Activated naive CD8-positive, alpha-beta T cell treated with anti-CD3 and anti-CD28 coated beads, Interleukin-2, amount 50 U/mL, for 16 hours (primary cell): ENCODE results near the gene NMRAL1.

Experiments used
- DNase-seq: peaks from one replicate; pipeline ENCODE4 v3.0.0-alpha.2; 2020; ENCODE audit warnings: low read depth, low spot score

NMRAL1 gene

DNA sequence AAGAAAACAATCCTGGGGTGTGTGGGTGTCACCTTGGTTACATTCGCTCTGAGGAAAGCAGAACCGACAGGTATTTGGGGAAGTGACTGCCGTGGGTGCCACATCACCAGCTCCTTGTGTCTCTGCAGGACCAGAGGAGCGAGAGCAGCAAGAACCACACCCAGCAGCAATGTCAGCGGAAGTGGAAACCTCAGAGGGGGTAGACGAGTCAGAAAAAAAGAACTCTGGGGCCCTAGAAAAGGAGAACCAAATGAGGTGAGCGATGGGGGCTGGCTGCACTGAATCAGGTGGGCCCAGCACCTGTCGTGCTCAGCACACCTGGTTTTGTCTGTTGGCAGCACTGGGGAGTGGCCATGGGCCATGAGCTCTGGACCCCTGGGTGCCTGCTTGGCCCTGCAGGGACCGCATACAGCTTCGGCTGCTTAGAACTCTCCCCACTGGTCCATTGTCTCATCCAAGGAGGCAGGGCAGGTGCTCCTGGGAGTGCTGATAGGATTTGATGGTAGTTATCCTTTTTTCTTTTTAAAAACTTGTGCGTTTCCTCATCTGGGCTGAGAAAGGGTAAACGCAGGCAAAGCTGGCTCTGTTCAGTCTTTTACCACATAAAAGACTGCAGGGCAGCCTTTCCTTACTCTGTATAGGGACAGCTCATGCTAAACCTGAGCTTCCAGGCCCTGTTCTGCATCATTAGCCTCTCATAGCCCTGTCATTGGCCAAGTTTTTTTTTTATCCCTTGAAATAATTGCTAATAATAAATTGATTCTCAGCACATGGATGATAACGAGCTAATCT, 31.1 kb upstream of the NMRAL1 start:
- peak; percentile 11 for DNase-seq

GRCh38 chr16:4501071-4501478, 26.6 kb upstream of the NMRAL1 start:
- DNase-seq, result no peak

DNA sequence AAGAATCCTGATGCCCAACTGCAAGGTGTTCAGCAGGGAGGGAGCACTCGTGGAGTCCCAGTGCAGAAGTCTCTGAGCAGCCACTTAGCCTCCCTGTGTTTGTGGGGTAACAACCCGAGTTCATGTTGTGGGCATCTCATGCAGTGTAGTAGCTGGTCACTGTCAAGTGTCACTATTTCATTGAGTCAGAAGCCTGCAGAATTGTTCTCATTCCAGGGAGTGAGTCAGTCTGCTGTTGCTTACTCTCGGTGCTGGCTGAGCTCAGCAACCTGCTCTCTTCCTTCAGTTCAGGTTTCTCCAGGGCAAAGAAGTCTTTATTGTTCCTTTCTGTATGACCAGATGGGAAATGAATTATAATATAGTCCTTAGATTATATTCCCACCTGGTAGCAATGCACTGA, 25.8 kb upstream of the NMRAL1 start:
- DNase-seq, result no peak

GRCh38 chr16:4499196-4499555, 24.8 kb upstream of the NMRAL1 start:
- DNase-seq, result no peak

- DNase-seq, result no peak
Observed at GRCh38 chr16:4498546-4499195, 24.2 kb upstream of the NMRAL1 start.

GRCh38 chr16:4496305-4496704, 21.9 kb upstream of the NMRAL1 start:
- no peak for DNase-seq

DNA sequence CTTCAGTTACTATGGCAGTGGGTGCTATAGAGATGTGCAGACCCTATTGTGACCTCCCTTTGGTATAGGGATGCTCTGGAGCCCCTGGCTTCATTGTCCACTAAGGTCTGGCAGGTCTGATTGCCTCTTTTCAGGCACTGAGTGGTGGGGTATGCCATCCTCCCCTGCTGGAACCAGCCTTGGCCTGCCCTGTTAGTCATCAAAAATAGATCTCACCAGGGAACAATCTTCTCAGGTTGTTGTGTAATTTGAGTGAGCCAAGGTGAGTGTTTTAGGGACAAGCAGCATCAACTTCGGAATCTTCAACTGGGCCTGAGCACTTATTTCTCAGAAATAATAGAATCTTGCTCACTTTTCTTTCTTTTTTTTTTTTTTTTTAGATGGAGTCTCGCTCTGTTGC, 21.3 kb upstream of the NMRAL1 start:
- DNase-seq, result no peak

DNA sequence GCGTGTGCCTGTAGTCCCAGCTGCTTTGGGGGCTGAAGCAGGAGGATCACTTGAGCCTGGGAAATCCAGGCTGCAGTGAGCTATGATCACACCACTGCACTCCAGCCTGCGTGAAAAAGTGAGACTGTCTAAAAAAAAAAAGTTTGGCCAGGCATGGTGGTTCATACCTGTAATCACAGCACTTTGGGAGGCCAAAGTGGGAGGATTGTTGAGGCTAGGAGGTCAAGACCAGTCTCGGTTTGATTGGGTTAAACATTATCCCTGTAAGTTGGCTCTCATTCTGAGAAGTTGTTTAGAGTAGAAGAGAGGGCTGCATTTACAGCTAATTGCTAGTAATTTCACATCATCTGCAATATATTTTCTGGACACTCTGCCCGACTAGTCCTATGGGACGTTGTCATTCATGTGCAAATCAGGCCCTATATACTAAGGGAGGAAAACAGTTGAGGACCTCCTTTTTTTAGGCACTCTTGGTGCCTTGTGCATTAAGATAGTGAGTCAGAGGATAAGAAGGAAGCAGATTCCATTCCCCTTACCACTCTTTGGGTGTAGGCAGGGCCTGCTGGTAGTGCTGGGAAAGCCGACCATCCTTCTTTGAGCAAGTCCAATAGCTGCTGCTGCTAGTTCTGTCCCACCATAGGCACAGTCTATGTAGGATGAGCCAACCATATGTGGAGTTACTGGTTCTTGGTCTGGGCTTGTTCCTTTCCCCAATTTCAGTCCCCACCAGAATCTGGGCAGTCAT, 20.5 kb upstream of the NMRAL1 start:
- DNase-seq, result no peak

DNA sequence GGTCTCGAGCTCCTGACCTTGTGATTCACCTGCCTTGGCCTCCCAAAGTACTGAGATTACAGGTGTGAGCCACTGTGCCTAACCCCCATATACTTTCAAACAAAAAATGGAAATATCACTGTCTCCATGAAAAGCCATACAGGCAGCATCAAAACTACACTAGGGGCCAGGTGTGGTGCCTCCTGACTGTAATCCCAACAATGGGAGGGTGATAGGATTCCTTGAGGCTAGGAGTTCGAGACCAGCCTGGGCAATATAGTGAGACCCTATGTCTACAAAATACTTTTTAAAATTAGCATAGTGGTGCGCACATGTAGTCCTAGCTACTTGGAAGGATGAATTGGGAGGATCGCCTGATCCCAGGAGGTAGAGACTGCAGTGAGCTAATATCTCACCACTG, 17.5 kb upstream of the NMRAL1 start:
- no peak for DNase-seq

DNA sequence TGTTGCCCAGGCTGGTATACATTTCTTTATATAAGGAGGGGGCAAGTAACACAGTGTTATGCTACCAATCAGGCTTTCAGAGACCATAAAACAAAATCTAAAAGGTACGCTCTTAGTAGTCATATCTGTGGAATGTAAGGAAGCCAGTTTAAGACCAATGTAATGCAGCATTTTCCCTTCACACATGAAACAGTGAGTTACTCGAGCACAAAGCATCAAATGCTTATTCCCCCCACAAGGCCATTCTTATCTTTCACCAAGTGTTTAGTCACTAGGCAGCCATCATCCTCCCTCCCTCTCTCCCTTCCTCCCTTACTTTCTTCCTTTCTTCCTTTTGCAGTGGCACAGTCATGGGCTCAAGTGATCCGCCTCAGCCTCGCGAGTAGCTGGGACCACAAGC, 14.6 kb upstream of the NMRAL1 start:
- no peak for DNase-seq

GRCh38 chr16:4488499-4488967, 14.1 kb upstream of the NMRAL1 start:
- no peak for DNase-seq

DNA sequence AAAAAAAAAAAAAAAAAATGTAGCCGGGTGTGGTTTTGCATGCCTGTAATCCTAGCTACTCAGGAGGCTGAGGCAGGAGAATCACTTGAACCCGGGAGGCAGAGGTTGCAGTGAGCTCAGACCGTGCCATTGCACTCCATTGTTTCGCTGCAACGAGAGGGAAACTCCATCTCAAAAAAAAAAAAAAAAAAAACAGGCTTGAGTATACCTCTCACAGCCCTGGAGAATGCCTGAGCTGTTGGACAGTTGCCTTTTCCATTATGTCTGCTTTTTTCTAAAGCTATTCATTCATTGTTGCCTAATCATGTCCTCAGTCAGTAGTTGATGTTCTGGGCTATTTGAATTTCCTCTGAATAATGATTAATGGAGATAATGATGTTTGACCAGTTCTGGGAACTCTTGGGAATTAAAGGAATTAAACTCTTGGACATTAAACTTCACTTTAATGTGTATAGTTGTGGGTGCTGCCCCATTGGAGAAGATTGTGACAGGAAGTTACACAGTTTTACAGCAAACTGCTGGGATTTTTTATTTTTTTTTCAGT, 13.6 kb upstream of the NMRAL1 start:
- DNase-seq, result no peak

- no peak for DNase-seq
Observed at GRCh38 chr16:4486126-4486893, 11.9 kb upstream of the NMRAL1 start.

DNA sequence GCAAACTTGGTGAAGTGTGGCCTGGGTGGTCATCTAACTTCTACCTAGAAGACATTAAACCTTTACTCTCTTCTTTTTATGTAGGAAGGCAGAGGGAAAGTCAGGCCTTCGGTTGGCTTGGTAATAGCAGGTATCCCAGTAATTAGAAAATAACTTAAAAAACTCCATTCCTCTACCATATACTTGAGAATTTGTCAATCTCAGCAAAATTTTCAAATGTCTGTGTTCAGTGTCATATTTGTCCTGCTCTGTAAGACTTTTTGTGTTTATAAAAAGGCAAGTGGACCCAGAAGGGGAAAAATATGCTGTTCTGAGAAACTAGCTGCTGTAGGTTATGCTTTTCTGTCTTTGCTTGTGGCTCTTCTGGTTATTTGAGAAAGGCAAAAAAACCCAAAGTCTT, 7.5 kb upstream of the NMRAL1 start:
- no peak for DNase-seq

DNA sequence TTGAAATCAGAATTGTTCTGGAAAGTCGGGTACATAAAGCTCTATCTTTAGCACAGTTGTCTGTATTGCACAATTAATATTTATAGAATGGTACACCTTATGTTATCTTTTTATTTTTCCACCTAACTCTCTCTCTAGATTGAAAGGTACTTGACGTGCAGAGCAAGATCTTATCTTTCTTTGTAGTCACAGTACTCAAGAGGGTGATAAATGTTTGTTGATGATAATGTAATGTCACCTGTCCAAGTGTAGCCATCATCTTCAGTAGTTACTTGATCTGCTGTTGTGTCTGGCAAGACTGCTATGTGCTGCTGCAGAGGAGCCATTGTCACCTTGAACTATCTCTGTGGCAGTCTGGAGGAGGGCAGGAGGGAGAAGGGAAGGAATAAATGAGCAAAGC, 7.1 kb upstream of the NMRAL1 start:
- DNase-seq, result no peak

DNA sequence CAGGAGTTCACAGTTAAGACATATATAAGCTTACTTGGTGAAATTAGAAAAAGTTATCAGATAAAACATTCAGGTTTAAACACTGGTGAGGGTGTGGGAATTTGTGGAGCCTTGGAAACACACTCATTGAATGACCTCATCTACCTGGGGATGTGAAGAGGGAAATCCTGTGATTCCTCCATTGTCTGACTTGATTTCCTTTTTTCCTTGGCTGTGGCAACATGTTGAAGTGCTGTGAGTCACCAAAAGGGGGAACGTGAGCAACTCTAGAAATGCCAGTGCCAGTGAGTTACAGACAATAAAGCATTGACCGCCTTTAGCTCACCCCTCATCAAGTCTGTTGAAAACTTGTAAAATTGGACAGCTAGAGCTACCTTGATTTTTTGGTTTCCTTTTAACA, 3.5 kb upstream of the NMRAL1 start:
- no peak for DNase-seq

GRCh38 chr16:4475880-4476788, 1.7 kb upstream of the NMRAL1 start, which contains the start of gene HMOX2:
TSS of gene HMOX2 (plus strand) at chr16:4476398. CDS start at chr16:4505525, 29,127 bp downstream.
- peak; percentile 88 for DNase-seq

GRCh38 chr16:4472880-4473279, 1.5 kb downstream of the NMRAL1 start:
- DNase-seq, result no peak

GRCh38 chr16:4471869-4472268, 2.6 kb downstream of the NMRAL1 start:
- no peak for DNase-seq

DNA sequence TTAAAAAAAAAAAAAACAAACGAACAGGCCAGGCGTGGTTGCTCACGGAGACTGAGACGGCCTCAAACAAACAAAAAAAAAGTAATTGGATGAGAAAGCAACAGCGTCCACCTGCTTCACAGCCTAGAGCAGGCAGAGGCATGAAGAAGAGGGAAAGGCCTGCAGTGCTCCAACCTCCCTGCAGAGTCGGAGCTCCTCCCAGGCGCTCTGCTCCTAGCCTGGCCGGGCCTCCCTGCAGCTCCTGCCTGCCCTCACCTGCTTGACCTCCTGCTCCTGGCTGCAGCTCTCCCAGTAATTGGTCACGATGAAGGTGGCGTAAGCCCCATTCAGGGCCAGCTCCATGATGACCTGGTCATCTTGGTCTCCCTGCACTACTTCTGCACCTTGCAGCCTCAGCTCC, 5.5 kb downstream of the NMRAL1 start:
- DNase-seq, result no peak
